ENCODE results near the gene OIT3. TPM values are rescaled to one million over a fixed set of nuclear protein-coding genes. Genes with fewer than 3 reads are reported as not detected.

OIT3 gene
- total and polyA plus RNA-seq, 2 of the 8 experiments (the other 6 are each of a cell fraction or from before 2014, with no cell fraction given): not detected

DNA sequence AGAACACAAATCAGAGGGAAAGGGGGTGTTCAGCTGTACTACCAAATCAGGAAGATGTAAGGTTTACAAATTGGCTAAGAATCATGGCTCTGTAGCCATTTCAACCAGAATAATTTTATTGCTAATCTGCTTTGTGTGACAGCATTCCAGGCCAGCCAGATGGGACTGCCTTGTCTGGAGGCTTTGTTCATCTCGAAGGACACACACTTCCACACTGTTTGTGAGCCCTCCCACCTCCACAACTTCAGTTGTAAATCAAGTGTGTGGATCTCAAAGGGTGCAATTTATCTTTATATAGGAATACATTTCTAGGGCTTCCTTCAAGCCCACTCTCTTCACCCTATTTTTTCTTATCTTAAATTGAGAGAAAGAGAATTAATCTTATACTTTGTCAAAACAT lies 6.9 kb upstream of the OIT3 start (continued):
- TF ChIP-seq KDM1A (IDR thresholded peaks at IDR 0.05; ENCODE audit: borderline replicate concordance, low read length) (no peak), SP2 (IDR thresholded peaks at IDR 0.05; ENCODE audit: low read length) (no peak), HDAC2 (IDR thresholded peaks at IDR 0.05; ENCODE audit: borderline replicate concordance in 1 of 2, low read depth in 2 of 2, low read length in 2 of 2) (no peak), EZH2 (IDR thresholded peaks at IDR 0.05; ENCODE audit: low read depth, low read length, severe bottlenecking) (no peak), BACH1 (IDR thresholded peaks at IDR 0.05; ENCODE audit: low read length) (no peak)
- TF ChIP-seq, protein P1, sequence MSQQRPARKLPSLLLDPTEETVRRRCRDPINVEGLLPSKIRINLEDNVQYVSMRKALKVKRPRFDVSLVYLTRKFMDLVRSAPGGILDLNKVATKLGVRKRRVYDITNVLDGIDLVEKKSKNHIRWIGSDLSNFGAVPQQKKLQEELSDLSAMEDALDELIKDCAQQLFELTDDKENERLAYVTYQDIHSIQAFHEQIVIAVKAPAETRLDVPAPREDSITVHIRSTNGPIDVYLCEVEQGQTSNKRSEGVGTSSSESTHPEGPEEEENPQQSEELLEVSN (IDR thresholded peaks at IDR 0.05): no peak

Data from H1 (cell line).